ENCODE measurements around the gene CTCFL. TPM values are rescaled to one million over a fixed set of nuclear protein-coding genes. Genes with fewer than 3 reads are reported as not detected.

CTCFL gene
- total RNA-seq, 1 experiment from 2014 or later, result not detected

- Histone ChIP-seq H3K4me2 (no peak overlapping the region), H3K27me3 (ENCODE audit: insufficient read depth, low read depth) (peaks cover 89% of the 10 kb centered on the region), H3K9me3 (ENCODE audit: insufficient read depth, low read depth) (no peaks in the 10 kb centered on the region), H3K36me3 (ENCODE audit: low read depth) (no peaks in the 10 kb centered on the region), H2AFZ (no peak overlapping the region), H3K4me1 (replicated peaks; ENCODE audit: insufficient read depth) (no peaks in the 10 kb centered on the region), H3F3A (ENCODE audit: insufficient read depth, low read depth) (no peaks in the 10 kb centered on the region), H4K20me1 (ENCODE audit: insufficient read depth) (no peaks in the 10 kb centered on the region), H3K4me3 (no peak overlapping the region), H3K9me2 (ENCODE audit: insufficient read depth) (no peaks in the 10 kb centered on the region), H3K27ac (no peak overlapping the region), H3K79me2 (ENCODE audit: low read depth) (no peaks in the 10 kb centered on the region)
- ChIA-PET CTCF (interaction anchor here (0.5 kb wide), 1 partner anchor 675 kb away, joined by 4 read pairs; no protein-coding TSS in a partner anchor), POLR2A (ENCODE audit: unreplicated experiment) (no interaction called here)
- no TSS peak for BruUV-seq (replicated peaks)
- intact Hi-C loops (cut with micrococcal nuclease; ENCODE audit: unreplicated experiment), result loop anchor here (5.0 kb wide), 1 partner anchor 32 kb away; no protein-coding TSS in a partner anchor
- TF ChIP-seq EZH2 (IDR thresholded peaks at IDR 0.05; ENCODE audit: low read depth), result no peak
- TF ChIP-seq CTCF (conservative IDR thresholded peaks at IDR 0.05), result no peak
- DNase-seq, result no peak
These were observed 55.3 kb downstream of the CTCFL start for GRCh38 chr20:57469418-57470211.

GRCh38 chr20:57468523-57469417 is 56.2 kb downstream of the CTCFL start:
- Histone ChIP-seq H3K27me3 (ENCODE audit: insufficient read depth, low read depth) (peaks cover 84% of the 10 kb centered on the region), H3K36me3 (ENCODE audit: low read depth) (no peaks in the 10 kb centered on the region), H3K27ac (no peak overlapping the region), H3K9me3 (ENCODE audit: insufficient read depth, low read depth) (no peaks in the 10 kb centered on the region), H3K4me1 (replicated peaks; ENCODE audit: insufficient read depth) (no peaks in the 10 kb centered on the region), H3K9me2 (ENCODE audit: insufficient read depth) (no peaks in the 10 kb centered on the region), H3K4me2 (no peak overlapping the region), H3K4me3 (no peak overlapping the region), H4K20me1 (ENCODE audit: insufficient read depth) (no peaks in the 10 kb centered on the region), H2AFZ (no peak overlapping the region), H3F3A (ENCODE audit: insufficient read depth, low read depth) (no peaks in the 10 kb centered on the region), H3K79me2 (ENCODE audit: low read depth) (no peaks in the 10 kb centered on the region)
- ChIA-PET CTCF (no interaction called here), POLR2A (ENCODE audit: unreplicated experiment) (no interaction called here)
- no peak for DNase-seq
- TF ChIP-seq CTCF (conservative IDR thresholded peaks at IDR 0.05) (no peak), EZH2 (IDR thresholded peaks at IDR 0.05; ENCODE audit: low read depth) (no peak)
- BruUV-seq (replicated peaks), result no TSS peak
- intact Hi-C loops (cut with micrococcal nuclease; ENCODE audit: unreplicated experiment), result no loop called here

GRCh38 chr20:57467742-57468141 is 57.2 kb downstream of the CTCFL start:
- Histone ChIP-seq H2AFZ (no peak overlapping the region), H3K4me3 (no peak overlapping the region), H3K4me2 (no peak overlapping the region), H3K9me3 (ENCODE audit: insufficient read depth, low read depth) (no peaks in the 10 kb centered on the region), H3K27ac (no peak overlapping the region), H3K27me3 (ENCODE audit: insufficient read depth, low read depth) (peaks cover 80% of the 10 kb centered on the region), H3K79me2 (ENCODE audit: low read depth) (no peaks in the 10 kb centered on the region), H4K20me1 (ENCODE audit: insufficient read depth) (no peaks in the 10 kb centered on the region), H3F3A (ENCODE audit: insufficient read depth, low read depth) (no peaks in the 10 kb centered on the region), H3K9me2 (ENCODE audit: insufficient read depth) (no peaks in the 10 kb centered on the region), H3K4me1 (replicated peaks; ENCODE audit: insufficient read depth) (no peaks in the 10 kb centered on the region), H3K36me3 (ENCODE audit: low read depth) (no peaks in the 10 kb centered on the region)
- no TSS peak for BruUV-seq (replicated peaks)
- intact Hi-C loops (cut with micrococcal nuclease; ENCODE audit: unreplicated experiment), result no loop called here
- POLR2A ChIA-PET (ENCODE audit: unreplicated experiment), result no interaction called here
- DNase-seq, result no peak
- TF ChIP-seq CTCF (conservative IDR thresholded peaks at IDR 0.05) (no peak), EZH2 (IDR thresholded peaks at IDR 0.05; ENCODE audit: low read depth) (no peak)
- CTCF ChIA-PET, result no interaction called here
